ENCODE data around the gene CEP72.
A peak's percentile ranks its signal among the peaks of the same experiment; 100 is the strongest.
"Not testable (repeated sequence)": the region's sequence is repeated elsewhere in the genome, so short reads cannot be mapped to it uniquely, and the experiment has no call there.

CEP72 gene, protein sequence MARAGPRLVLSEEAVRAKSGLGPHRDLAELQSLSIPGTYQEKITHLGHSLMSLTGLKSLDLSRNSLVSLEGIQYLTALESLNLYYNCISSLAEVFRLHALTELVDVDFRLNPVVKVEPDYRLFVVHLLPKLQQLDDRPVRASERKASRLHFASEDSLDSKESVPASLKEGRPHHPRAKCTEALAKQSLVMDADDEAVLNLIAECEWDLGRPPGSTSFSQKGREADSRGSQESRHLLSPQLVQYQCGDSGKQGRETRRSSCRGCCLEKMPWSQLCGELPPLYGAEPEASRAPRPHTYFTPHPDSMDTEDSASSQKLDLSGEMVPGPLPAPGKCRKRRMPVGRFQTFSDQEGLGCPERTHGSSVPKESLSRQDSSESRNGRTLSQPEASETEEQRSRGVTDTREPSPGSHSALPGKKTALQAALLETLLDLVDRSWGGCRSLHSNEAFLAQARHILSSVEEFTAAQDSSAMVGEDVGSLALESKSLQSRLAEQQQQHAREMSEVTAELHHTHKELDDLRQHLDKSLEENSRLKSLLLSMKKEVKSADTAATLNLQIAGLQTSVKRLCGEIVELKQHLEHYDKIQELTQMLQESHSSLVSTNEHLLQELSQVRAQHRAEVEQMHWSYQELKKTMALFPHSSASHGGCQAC

DNA sequence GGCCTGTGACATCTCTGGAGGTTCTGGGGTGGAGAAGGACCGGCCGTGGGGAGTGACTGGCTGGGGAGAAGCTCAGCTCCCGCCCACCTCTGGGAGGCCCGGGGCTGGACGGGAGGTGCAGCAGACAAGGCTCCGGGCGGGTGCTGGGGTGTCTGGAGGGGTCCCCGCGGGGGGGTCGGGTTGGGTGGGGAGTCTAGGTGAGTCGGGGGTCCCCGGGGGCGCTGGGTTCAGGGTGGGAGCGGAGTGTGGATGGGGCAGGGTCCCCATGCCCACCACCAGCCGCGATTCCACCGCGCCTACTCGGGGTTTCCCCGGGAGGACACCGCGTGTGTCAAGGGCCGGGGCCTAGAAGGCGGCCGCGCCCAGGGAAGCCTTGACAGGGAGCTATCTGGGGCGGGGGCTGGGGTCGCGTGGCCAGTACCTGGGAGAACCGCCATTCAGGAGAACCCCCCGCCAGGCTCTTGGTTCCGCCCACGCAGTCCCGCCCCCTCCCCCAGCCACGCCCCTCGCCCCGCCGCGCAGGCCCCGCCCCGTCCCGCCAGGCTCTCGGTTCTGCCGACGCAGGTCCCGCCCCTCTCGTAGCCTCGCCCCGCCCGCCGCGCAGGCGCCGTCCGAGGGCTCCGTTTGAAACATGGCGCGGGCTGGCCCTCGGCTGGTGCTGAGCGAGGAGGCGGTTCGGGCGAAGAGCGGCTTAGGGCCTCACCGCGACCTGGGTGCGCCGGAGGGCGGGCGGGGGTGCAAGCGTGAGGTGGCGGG lies at the start of gene CEP72:
TSS of gene CEP72 (plus strand) at position 610 of the 756 bp plus-strand sequence. CDS start at position 632, 22 bp downstream.
- peak; percentile 95 for DNase-seq

DNA sequence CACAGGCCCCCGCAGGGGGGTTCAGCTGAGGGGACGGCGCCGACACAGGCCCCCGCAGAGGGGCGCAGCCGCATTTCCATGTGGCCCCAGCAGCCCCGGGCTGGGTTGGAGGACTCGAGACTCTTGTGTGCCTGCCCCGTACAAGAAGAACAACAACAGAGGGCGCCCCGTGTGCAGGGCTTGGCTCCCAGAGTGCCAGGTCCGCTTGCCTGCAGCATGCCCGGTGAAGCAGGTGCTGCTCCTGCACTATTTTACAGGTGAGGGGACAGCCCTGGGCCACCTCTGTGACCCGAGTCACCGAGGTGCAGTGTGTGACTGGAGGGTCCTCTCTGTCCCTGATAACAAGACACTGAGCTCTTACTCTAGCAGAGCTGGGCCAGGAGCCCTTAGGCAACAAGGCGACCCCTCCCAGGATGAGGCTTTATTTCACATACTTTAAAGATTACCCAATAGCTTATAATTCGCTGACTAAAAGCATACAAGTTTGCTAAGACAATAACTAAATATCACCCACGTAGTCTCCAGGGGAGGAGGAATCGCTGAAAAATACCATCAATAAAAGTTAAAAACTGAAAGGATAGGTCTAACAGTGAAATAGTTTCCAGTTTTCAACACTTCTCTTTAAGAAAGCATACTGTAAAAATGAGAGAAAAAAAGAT lies 46.2 kb upstream of the CEP72 start:
- DNase-seq = no peak

DNA sequence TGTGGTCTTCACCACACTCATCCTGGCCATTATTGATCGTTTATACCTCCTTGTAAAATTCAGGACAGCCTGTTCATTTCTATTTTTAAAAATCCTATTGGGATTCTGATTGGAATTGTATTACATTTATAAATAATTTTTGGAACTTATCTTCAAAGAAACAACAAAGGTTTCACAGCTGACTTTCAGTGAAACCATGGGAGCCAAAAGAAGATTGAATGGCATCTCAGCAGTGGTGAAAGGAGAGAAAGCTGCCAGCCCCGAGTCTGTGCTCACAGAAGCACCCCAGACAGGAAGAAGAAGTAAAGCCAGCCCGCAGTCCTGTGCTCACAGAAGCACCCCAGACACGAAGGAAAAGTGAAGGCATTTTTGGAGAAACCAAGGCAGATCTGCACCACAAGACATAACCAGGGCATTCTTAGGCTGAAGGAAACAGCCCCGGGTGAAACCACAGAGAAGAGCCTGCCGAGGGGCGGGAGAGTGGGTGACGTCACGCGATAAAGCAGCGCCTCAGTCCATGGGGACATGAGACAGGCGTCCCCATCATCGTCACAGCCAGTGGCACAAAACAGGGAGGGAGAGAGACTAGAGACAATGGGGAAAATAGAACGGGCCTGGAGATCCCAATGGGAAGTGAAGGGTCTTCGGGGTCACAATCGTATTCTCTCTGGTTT lies 45.4 kb upstream of the CEP72 start:
- no peak for DNase-seq

DNA sequence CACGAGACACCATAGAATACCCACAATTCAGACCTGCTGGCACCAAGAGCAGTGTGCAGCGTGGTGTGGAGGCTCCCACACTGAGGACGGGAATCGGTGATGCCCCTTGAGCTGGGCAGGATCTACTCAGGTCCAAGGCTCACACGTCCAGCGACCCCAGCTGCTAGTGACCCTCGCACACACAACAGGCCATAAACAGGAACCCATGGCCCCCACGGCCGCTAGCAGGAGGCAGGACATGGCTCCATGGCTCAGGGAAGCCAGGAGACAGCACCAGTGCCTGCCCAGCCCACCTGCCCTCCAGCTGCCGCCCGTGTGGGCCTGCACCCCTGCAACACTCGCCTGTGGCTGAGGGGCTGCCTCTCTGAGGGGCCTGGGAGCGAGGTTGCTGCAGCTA lies 44.5 kb upstream of the CEP72 start:
- DNase-seq = no peak

DNA sequence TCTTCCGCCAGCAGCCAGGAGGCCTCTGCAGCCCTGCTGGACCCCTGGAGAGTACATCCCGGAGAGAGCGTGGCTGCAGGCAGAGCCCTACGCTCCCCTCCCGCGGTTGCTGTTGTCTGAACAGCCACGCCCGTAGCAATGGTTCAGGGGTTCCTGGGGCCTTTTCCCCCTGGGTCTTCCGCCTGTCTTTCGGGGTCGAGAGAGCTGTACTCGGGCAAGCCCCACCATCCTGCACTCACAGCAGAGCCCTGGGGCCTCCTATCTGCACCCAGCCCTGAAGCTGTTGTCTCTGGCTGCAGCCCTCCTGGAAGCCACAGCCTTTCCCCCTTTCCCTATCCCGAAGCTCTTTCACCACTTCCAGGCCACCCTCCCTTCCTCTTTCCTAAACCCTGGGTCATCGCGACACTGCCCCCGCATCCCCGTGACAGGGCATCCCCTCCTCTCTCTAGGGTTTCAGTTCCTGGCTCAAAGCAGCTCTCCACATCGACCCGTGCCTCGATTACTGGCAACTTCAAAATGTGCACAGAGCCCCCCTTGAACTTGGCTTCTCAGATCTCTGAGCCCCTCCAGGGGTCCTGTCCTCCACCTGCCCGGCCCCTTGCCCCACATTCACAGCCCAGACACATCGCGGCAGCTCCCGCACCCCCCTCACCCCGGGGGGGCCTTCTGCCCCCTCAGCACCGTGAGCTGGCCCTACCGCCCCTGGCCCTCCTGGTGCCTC lies 43.9 kb upstream of the CEP72 start:
- DNase-seq = no peak

DNA sequence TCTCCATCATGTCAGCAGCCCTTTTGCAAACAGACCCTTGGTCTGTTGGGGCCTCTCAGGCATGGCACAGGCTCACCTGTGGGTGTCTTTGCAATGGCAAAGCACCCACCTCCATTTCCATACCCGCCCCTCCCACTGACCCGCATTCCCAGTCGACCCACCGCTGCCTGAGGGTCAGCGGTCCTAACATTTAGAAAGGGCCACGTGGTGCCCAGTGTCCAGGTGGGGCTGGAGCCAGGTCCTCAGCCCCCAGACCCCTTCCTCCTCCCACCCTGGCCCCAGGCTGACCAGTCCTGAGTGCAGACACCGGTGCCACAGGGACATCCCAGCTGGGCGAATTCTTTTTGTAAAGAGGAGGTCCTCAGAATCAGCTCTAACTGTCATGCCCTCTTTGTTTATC lies 43.3 kb upstream of the CEP72 start:
- DNase-seq = no peak

DNA sequence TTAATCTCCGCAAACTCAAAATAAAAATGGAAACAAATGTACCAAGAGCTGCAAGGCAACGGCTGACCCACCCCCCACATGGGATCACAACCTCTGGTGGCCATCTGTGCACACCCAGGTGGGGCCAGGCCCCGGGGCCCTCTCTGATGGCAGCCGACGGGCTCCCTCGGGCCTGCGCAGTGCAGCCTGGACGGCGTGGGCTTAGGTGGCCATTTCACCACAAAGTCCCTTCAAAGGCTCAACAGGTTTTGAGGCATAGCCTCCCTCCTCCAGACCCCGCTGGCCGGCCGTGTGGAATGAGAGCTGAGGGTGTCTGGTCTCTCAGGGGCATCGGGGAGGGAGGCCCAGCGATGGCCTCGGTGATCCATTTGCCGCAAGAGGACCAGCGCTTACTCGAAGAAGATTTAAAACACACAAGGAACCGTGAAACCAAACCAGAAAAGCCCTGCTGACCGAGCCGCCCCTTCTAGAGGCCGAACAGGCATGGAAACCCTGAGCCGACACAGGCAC lies 42.7 kb upstream of the CEP72 start:
- no peak for DNase-seq

DNA sequence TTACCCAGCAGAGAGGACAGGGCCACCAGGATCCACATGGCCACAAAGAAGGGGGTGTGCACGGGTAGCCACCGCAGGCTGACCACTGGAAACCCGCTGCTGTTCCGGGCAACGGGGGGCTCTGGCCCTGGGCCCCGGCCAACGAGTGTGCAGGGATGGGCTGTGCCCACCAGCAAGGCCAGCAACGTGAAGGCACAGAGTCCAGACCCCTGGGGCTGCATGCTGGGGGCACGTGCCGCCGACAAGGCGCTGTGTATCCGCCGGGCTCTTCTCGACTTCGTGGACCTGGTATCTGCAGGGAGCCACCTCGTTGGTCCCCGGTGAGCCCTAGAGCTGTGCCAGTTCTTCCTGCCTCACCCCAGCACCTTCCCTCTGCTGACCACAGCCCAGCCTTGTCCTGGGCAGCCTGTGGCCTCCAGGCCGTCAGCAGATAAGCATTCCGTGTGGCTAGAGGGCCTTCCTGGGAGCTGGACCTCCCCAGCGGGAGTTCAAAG lies 42.2 kb upstream of the CEP72 start:
- no peak for DNase-seq

DNA sequence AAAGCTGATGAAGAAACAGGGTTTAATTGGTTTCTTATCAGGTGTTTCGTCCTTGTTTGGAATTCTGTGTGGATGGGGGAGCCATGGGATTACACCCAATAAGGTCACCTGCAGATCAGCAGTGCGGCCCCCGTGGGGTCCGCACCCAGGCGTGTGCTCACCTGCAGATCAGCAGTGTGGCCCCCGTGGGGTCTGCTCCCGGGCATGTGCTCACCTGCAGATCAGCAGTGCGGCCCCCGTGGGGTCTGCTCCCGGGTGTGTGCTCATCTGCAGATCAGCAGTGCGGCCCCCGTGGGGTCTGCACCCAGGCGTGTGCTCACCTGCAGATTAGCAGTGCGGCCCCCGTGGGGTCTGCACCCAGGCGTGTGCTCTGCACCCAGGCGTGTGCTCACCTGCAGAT lies 41.7 kb upstream of the CEP72 start:
- DNase-seq = no peak

DNA sequence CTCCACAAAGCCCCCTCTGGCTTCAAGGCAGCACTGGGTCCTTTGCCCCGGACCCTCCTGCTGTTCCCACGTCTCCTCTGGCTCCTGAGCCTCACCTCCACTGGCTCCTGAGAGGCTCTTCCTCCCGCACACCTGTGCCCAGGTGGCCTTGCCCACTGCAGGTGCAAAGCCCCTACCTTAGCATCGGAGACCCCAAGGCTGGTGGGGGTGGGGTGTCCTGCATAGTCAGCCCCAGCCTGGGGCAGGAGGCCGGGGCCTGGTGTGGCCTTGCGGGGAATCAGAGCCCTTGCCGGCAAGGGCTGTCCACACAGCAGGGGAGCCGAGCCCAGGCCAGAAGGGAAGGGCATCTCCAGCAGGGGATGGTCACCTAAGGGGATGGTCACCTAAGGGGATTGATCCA lies 41.3 kb upstream of the CEP72 start:
- DNase-seq = no peak

DNA sequence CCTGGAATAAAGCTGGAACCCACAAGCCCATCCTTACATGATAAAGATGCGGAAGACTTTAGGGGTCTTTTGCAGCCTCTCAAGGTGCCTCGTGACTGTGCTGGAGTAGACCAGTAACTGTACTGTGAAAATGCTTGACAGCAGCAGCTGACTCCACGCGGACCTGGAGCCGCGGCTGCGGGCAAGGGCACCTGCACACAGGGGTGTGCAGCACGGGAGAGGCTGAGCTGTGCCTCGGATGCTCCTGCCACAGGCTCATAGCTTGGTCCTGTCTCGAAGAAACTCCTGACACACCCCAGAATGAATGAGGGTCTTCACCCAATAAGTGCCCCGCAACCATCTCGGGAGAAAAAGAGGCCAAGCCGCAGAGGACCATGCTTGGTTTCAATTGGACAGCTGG lies 40.3 kb upstream of the CEP72 start:
- DNase-seq = no peak

DNA sequence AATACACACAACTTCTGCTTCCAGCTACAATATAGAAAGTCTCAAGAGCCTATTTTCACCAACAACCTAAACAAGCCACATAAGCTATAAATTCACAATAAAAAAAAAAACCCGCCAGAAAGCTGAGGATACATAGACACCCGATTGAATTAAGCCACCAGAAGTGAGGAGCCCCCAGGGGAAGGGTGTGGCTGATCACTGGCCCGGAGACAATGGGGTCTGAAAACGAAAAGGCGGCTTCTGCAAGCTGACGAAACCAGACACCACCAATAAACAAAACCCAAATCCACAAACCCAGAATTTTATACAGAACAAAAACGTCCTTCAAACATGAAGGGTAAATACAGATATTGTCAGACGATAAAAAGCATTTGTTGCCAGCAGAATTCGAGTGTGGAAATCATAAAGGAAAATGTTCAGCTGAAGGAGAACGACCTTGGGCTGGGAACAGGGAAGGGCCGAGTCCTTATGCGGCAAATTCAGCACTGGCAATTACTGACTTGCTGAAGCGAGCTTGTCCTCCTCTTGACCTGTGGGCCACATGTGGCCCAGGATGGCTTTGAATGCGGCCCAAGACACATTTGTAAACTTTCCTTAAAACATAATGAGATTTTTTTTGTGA lies 39.6 kb upstream of the CEP72 start:
- no peak for DNase-seq

DNA sequence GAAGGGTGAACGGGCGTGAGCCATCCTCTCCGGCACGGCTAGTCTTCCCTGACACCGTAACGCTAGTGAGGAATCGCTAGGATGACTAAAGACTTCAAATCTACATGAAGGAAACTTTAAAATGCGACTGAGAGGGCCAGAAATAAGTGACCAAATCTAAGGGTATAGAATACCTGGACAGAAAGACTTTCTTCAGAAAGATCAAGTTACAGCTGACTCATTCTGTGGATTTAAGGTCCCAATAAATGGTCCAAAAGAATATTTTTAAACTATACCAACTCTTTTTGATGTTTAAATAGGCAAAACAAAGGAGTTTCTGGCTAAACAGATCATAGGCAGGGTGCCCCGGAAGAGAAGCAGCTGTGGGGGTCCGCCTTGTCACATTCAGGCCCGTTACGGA lies 38.9 kb upstream of the CEP72 start:
- no peak for DNase-seq

DNA sequence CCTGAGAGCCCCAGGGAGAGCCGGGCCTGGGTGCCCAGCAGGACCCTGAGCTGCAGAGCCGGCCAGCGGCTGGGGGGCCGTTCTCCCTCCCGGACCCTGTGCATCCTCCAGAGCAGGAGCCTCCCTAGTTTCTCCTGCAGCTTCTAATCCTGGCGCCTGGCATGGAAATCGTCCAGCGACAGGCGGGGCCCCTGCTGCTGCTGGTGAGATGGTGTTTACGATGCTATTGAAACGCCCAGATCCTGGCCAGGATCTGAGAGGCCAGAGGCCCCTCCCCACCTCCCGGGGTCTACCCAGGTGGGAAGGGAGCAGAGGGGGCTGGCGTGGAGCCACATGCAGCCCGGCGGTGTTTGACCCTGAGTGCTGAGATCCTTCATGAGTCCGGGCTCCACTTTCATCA lies 38.2 kb upstream of the CEP72 start:
- DNase-seq = no peak

DNA sequence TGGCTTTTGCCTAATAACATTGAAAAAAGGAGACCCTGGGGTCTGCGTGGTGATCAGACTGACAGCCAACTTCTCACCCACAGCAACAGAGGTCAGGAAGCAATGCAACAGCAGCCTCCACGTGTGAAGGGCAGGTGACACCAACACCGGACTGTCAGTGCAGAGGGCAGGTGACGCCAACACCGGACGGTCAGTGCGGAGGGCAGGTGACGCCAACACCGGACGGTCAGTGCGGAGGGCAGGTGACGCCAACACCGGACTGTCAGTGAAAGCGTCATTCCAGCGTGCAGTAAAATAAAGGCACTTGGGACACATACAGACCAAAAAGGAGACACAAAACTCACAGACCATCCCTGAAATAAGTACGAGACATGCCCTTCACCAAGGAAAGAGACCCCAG lies 37.2 kb upstream of the CEP72 start:
- DNase-seq = no peak

DNA sequence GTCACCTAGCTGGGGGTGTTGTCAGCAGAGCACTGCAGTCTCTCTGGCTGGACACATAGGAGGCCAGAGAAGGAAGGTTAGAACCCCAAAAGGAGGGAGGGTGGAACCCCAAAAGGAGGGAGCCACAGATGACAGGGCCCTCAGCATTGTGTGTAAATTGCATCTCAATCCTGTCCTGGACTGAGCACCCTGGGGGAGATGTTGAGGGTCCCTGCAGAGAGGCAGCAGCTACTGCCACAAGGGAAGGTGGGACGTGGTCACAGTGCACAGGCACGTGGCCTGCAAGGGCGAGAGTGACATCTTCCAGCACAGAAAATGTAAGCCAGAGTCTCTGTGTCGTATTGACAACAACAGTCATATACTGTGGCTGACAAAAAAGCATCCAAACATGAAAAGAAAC lies 36.5 kb upstream of the CEP72 start:
- DNase-seq = no peak

DNA sequence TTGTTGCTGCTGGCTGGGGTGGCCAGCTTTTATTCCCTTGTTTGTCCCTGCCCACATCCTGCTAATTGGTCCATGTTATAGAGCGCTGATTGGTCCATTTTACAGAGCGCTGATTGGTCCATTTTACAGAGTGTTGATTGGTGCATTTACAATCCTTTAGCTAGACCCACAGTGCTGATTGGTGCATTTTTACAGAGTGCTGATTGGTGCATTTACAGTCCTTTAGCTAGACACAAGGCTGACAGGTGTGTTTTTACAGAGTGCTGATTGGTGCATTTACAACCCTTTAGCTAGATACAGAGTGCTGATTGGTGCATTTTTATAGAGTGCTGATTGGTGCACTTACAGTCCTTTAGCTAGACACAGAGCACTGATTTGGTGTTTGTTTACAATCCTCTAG lies 34.9 kb upstream of the CEP72 start:
- not testable (repeated sequence) for DNase-seq

DNA sequence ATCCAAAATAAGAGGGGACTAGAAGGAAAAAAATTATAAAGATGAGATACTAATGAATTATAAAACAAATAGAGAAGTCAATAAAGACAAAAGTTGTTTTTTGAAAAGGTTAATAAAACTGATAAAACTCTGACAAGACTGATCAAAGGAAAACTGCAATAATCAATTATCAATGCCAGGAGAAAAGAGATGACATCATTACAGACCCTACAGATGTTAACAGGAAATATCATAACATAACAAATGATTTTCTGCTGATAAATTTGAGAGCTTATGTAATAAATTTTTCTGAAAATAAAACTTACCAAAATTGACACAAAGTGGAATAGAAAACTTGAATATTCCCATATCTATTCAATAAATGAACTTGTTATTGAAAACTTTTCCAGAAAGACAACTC lies 34.3 kb upstream of the CEP72 start:
- DNase-seq = no peak

DNA sequence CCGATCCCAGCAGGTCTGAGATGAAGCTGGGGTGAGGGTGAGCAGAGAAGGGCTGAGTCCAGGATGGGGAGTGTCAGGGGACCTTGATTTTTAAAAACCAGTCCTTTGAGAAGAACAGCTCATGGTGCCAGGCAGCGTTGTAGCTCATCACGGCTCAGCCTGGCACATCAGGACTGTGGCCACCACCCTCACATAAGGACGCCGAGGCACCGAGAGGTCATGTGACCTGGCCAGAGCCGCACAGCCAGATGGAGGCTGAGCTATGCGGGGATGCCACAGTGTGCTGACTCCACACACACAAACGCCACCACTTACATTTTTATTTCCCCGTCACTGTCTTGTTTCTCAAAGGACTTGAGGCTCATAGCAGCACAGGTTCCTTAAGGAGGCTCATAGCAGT lies 32.9 kb upstream of the CEP72 start:
- DNase-seq = no peak

DNA sequence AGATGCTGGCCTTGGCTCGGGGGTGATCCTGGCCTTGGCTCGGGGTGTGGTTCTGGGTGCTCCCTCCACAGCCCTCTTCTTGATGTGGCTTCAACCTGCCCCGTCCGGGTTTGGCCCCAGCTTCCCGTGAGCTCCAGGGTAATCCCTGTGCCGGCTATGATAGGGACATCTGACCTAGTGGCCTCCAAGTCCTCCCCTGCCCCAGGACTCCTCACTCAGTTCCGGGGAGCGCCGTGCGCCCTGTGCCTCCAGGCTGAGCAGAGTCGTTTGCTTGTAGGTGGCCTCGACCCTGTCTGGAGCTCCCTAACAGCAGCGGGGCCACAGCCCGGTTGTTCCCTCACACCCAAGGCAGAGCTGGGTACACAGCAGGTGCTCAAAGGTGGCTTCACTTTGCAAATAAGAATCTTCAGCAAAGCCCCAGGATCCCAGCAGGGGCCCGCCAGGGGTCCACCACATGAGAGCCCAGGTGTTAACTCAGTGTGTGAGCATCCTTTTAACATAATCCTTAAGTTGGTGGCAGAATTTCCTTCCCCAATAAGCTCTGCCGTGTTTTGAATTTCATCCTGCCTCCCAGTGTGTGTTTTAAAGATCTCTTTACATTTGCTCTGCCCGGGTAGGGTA lies 32.3 kb upstream of the CEP72 start:
- DNase-seq = no peak

DNA sequence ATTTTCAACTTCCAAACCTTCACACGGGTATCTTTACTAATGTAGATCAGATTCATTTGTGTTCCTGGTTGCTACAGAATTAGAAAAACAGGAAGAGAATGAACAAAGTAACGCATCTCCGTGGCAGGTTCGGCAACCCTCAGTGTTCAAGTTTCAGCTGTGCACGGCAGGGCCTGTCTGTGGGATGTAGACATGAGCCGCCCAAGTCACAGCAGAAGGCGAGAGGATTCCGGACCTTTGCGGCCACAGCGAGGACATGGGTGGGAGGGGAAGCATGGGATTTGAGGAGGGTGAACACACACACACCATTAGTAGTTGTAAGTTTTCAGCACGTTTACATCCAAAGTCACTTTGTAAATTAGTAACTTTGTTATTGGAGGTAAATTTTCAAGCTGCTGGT lies 31.7 kb upstream of the CEP72 start:
- DNase-seq = no peak
